Activated naive CD8-positive, alpha-beta T cell (primary cell): Measurements from ENCODE around the gene SPATA2L.
A peak's percentile ranks its signal among the peaks of the same experiment; 100 is the strongest.
"Not testable (repeated sequence)": the region's sequence is repeated elsewhere in the genome, so short reads cannot be mapped to it uniquely, and the experiment has no call there.

Experiments used
- H3K27ac Mint-ChIP-seq: one replicate; pipeline ENCODE4 v1.8.0; 2021; ENCODE audit warnings: mixed read lengths
- H3K27me3 Mint-ChIP-seq: one replicate; pipeline ENCODE4 v1.8.0; 2021; ENCODE audit warnings: mixed read lengths
- H3K36me3 Mint-ChIP-seq: one replicate; pipeline ENCODE4 v1.8.0; 2021; ENCODE audit warnings: mixed read lengths
- H3K4me1 Mint-ChIP-seq: one replicate; pipeline ENCODE4 v1.8.0; 2021; ENCODE audit warnings: low read depth, mixed read lengths
- H3K4me3 Mint-ChIP-seq: one replicate; pipeline ENCODE4 v1.8.0; 2021; ENCODE audit warnings: mild to moderate bottlenecking, mixed read lengths
- H3K9me3 Mint-ChIP-seq: one replicate; pipeline ENCODE4 v1.8.0; 2021; ENCODE audit warnings: low read depth, mixed read lengths

The SPATA2L gene

DNA sequence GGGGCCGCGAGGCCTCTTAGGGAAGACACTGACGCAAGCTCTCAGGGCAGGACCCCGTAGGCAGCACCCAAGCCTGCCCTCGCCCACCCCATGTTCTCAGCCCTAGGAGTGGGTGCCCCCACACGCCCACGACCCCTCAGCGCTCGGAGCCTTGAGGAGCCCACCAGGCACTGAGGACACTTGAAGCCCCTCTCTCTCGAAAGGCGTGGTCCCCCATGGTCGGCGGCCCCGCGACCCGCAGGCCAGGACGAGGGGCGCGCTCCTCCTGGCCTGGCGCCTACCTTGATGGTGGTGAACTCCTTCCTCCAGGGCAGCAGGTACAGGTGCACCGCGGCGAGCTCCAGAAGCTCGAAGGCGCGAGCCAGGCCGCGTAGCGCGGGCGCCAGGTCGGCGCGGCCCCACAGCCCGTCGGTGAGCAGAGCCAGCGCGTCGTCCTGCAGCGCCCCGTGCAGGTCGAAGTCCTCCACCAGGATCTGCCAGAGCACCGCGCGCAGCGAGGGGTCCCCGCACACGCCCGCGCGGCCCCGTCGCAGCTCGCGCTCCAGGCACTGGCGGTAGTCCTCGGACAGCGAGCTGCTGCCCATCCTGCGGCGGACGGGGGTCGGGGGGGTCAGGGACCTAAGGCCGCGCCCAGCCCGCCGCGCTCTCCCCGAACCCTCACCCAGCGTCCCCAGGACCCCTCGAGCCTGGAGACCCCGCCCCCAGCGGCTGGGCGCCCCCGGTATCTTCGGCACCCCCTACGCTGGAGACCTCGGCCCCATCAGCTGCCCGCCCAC is 668 bp downstream of the SPATA2L start:
- peaks cover 2% of the 10 kb centered on the region for H3K36me3 Mint-ChIP-seq
- H3K27me3 Mint-ChIP-seq, result no peaks in the 10 kb centered on the region
- peak overlapping the region; percentile 10 for H3K27ac Mint-ChIP-seq
- peak overlapping the region; percentile 77 for H3K4me3 Mint-ChIP-seq
- H3K9me3 Mint-ChIP-seq, result no peaks in the 10 kb centered on the region
- peaks cover 11% of the 10 kb centered on the region for H3K4me1 Mint-ChIP-seq

DNA sequence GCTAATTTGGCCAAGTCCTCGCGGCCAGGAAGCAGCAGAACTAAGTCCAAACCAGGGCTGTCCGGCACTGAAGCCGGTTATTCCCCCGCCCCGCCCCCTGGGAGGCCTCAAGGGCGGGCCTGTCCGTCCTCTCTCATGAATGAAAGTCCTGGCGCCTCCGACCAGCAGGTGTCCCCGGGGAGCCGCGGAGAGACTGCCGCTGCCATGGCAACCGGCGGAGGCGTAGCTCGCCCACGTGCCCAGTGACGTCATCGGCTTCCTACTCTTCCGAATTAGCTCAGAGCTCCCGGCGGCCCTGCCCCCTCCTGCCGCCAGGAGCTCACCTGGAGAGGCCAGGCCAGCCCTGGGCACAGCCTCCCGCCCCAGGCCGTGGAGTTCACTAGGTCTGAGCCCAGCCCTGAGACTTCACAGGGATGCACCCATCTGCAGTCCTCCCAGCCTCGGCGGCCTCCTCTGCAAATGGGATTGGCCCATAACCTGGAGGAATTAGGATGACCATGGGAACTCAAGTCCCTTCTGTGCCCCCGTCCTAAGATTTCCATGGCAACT is 1.3 kb downstream of the SPATA2L start:
- no peaks in the 10 kb centered on the region for H3K27me3 Mint-ChIP-seq
- H3K36me3 Mint-ChIP-seq, result peaks cover 2% of the 10 kb centered on the region
- H3K4me1 Mint-ChIP-seq, result peaks cover 10% of the 10 kb centered on the region
- peak overlapping the region; percentile 73 for H3K4me3 Mint-ChIP-seq
- peak overlapping the region; percentile 10 for H3K27ac Mint-ChIP-seq
- H3K9me3 Mint-ChIP-seq, result no peaks in the 10 kb centered on the region

DNA sequence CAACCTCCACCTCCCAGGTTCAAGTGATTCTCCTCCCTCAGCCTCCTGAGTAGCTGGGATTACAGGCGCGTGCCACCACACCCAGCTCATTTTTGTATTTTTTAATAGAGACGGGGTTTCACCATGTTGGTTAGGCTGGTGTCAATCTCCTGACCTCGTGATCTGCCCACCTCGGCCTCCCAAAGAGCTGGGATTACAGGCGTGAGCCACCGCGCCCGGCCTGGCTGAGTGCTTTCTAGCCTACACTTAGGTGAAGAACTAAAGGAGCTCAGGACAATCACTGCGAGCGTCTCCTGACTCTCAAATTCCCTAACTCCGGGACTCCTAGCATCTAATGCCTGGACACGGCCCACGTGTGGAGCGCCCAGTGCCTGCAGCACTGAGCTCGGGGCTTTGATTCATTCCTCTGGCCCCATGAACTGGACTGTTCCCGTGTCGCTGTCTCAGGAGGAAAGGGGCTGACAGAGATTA is 1.8 kb downstream of the SPATA2L start:
- not testable (repeated sequence) for H3K27ac Mint-ChIP-seq, H3K4me1 Mint-ChIP-seq, H3K9me3 Mint-ChIP-seq, H3K27me3 Mint-ChIP-seq, H3K36me3 Mint-ChIP-seq
- peak overlapping the region; percentile 6 for H3K4me3 Mint-ChIP-seq

DNA sequence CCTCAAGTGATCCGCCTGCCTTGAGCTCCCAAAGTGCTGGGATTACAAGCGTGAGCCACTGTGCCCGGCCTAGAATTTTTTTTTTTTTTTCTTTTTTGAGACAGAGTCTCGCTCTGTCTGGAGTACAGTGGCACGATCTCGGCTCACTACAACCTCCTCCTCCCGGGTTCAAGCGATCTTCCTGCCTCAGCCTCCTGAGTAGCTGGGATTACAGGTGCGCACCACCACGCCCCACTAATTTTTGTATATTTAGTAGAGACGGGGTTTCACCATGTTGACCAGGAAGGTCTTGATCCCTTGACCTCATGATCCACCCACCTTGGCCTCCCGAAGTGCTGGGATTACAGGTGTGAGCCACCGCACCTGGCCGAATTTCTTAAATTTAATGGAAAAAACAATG is 2.8 kb downstream of the SPATA2L start:
- H3K4me1 Mint-ChIP-seq, H3K9me3 Mint-ChIP-seq, H3K36me3 Mint-ChIP-seq, H3K4me3 Mint-ChIP-seq, H3K27ac Mint-ChIP-seq, H3K27me3 Mint-ChIP-seq: not testable (repeated sequence)

DNA sequence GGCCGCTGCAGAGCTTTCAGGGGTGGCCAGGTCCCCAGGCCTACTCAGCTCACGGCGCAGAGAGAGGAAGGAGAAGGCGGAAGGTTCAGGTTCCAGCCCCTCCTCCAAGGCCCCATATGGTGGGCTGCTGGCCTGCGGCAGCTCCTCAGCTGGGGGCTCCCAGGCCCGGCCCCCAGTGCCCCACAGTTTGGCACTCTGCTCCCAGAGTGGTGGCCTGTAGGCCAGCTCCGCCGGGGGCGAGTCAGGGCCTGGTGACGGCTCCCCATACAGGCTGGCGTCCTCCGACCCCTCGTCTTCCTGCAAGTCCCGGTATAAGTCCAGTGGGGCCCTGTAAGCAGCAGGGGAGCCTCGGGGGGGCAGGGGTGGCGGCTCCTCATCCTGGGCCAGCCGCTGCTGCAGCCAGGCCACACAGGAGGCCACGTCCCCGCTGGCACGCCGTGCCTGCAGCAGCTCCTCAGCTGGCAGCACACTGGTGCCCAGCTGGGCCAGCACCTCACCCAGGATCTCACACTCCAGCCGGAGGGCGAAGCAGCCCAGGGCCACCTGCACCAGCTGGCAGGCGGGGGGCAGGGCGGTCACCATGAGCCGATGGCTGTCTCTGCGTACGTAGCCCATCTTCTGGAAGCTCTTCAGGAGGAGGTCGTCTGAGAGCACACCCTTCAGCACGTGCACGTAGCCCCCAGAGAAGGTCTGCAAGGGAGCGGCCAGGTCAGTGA is 3.7 kb downstream of the SPATA2L start:
- no peak overlapping the region for H3K4me3 Mint-ChIP-seq
- no peaks in the 10 kb centered on the region for H3K27me3 Mint-ChIP-seq
- no peaks in the 10 kb centered on the region for H3K9me3 Mint-ChIP-seq
- peaks cover 10% of the 10 kb centered on the region for H3K4me1 Mint-ChIP-seq
- H3K36me3 Mint-ChIP-seq, result peaks cover 2% of the 10 kb centered on the region
- H3K27ac Mint-ChIP-seq, result no peak overlapping the region

DNA sequence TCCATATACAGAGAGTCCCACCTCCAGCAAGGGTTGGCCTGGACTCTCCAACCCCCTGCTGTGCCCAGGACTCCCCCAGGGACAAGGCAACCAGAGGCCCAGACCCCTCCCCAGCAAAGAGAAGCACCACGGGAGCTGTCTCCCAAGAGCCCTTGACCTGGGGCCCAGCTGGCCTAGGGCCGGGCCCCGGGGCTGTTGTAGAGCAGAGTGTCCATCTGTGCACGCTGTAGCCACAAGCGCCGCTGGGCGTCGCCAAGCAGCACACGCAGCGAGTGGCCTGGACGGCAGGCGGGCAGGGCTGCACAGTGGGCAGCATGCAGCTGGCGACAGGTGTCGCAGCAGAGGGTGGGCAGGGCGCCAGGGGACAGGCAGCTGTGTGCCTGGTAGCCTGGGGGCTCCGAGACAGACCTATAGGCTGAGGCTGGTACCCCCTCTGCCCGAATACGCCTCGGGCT is 4.3 kb downstream of the SPATA2L start:
- H3K4me1 Mint-ChIP-seq, result peaks cover 7% of the 10 kb centered on the region
- H3K27ac Mint-ChIP-seq, result no peak overlapping the region
- no peak overlapping the region for H3K4me3 Mint-ChIP-seq
- H3K36me3 Mint-ChIP-seq, result peaks cover 2% of the 10 kb centered on the region
- H3K9me3 Mint-ChIP-seq, result no peaks in the 10 kb centered on the region
- H3K27me3 Mint-ChIP-seq, result no peaks in the 10 kb centered on the region

DNA sequence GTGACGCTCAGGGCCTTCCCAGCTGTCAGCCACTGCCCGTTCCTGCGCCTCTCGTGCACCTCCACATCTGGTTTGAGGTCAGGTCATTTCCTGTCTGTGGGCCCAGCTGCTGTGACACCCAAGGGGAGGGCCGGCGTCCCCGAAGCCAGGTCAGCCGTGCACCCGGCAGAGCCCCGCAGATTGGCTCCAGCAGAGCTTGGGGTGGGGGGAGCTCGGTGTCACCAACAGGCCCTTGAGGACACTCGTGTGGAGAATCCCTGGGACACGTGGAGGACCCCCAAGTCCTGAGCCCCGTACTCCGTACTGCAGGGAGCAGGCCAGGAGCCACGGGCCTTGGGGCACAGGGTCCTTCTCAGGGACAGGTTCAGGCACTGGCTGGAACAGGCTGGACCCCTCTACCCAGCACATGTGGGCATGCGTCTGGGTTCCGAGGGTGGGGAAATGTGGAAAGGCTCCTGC is 4.8 kb downstream of the SPATA2L start:
- H3K27me3 Mint-ChIP-seq, result no peaks in the 10 kb centered on the region
- H3K27ac Mint-ChIP-seq, result no peak overlapping the region
- no peaks in the 10 kb centered on the region for H3K9me3 Mint-ChIP-seq
- H3K36me3 Mint-ChIP-seq, result peaks cover 2% of the 10 kb centered on the region
- H3K4me3 Mint-ChIP-seq, result no peak overlapping the region
- H3K4me1 Mint-ChIP-seq, result peaks cover 5% of the 10 kb centered on the region

DNA sequence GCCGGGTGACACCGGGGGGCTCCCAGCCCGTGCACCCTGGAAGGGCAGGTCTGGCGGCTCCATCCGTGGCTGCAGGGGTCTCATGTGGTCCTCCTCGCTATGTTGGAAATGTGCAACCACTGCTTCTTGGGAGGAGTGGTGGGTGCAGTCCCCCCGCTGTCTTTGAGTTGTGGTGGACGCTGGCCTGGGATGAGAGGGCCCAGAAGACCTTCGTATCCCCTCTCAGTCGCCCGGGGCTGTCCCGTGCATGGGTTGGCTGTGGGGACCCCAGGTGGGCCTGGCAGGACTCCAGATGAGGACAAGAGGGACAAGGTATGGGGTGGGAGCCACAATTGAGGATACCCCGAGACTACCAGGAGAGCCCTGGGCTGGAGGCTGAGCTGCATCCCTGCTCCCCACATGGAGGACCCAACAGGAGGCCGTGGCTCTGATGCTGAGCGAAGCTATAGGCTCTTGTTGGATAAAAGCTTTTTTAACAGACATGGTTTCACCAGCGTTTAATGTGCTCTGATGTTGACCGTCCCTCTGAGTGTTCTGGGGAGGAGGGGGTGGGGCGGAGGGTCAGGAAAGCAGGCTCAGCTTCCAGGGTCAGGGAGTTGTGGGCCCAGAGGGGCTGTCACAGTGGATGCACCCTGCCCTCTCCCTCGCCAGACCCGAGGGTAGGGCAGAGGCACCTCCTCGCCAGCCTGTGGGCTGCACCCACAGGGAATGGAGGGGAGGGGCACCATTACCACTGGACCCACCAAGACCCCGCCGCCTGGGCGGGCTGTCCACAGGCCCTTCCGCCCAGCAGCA is 5.4 kb downstream of the SPATA2L start:
- H3K36me3 Mint-ChIP-seq, result peaks cover 2% of the 10 kb centered on the region
- H3K9me3 Mint-ChIP-seq, result no peaks in the 10 kb centered on the region
- H3K4me1 Mint-ChIP-seq, result peaks cover 5% of the 10 kb centered on the region
- no peak overlapping the region for H3K4me3 Mint-ChIP-seq
- H3K27me3 Mint-ChIP-seq, result no peaks in the 10 kb centered on the region
- no peak overlapping the region for H3K27ac Mint-ChIP-seq

DNA sequence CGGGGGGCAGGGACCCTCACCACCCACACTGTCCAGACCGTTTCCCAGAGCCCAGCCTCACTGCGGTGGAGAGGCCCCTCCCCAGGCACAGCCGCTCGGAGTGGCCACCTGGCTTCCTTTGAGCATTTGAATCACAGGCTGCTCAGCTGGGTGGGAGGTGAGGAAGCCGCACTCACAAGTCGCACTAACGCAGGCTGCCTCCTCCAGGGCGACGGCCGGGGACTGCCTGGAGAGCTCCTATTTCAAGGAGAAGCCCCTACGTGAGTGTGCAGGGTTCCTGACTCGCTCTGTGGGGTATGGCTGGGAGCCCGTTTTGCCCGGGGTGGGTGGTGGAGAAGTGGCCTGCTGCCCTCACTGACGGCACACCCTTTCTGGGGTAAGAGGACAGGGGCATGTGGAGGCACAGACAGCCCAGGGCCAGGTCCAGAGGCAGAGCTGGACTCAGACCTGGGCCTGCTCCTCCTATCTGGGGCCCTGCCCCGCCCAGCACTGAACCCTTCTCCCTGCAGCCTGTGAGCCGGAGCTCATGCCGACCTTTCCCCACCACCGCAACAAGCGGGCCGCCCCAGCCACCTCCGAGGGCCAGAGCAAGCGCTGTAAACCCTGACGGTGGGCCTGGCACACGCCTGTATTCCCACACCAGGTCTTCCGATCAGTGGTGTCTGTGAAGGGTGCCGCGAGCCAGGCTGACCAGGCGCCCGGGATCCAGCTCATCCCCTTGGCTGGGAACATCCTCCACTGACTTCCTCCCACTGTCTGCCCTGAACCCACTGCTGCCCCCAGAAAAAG is 6.2 kb downstream of the SPATA2L start:
- Mint-ChIP-seq H3K9me3 (no peaks in the 10 kb centered on the region), H3K4me3 (no peak overlapping the region), H3K4me1 (peaks cover 5% of the 10 kb centered on the region), H3K36me3 (peaks cover 2% of the 10 kb centered on the region), H3K27me3 (no peaks in the 10 kb centered on the region), H3K27ac (no peak overlapping the region)

DNA sequence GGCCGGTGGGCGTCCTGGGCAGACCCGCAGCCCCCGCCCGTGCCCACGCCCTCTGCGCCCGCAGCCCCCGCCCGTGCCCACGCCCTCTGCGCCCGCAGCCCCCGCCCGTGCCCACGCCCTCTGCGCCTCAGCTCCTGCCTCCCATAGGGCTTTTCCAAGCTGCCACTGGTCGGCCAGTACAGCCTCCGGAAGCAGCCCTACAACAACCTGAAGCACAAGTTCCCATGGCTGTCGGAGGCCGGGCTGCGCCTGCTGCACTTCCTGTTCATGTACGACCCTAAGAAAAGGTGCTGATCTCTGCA is 6.8 kb downstream of the SPATA2L start:
- H3K9me3 Mint-ChIP-seq, H3K36me3 Mint-ChIP-seq, H3K27me3 Mint-ChIP-seq, H3K4me1 Mint-ChIP-seq, H3K27ac Mint-ChIP-seq, H3K4me3 Mint-ChIP-seq: not testable (repeated sequence)

DNA sequence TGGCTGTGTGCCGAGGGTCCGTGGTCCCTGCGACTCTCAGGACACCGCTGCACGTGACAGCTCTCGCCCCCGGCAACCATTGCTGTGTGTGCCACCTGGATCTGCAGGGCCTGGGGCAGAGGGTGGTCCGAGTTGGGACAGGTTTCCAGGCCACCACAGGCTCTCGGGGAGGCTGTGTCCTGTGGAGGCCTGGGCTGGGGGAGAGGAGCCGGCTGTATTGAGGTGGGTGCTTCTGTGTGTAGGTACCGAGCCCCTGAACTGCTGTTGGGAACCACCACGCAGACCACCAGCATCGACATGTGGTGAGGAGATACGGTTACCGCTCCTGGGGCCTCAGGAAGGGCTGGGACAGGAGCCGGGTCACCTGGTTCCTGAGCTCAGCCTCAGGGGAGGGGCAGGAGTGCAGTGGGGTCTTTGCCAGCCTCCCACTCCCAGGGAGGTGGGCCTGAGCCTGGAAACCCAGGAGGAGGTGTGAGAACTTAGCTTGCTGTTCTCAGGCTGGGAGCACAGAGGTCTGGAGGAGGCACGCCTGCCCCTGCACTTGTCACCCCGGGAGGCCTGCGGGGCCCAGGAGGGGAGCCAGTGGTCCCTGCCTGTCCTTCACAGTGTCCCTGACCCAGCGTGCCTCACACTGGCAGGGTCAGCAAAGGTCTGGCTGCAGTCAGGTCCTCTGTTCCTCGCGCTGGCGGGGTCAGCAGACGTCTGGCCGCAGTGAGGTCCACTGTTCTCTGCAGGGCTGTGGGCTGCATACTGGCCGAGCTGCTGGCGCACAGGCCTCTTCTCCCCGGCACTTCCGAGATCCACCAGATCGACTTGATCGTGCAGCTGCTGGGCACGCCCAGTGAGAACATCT is 7.3 kb downstream of the SPATA2L start:
- Mint-ChIP-seq H3K36me3 (peaks cover 2% of the 10 kb centered on the region), H3K9me3 (no peaks in the 10 kb centered on the region), H3K27me3 (no peaks in the 10 kb centered on the region)

DNA sequence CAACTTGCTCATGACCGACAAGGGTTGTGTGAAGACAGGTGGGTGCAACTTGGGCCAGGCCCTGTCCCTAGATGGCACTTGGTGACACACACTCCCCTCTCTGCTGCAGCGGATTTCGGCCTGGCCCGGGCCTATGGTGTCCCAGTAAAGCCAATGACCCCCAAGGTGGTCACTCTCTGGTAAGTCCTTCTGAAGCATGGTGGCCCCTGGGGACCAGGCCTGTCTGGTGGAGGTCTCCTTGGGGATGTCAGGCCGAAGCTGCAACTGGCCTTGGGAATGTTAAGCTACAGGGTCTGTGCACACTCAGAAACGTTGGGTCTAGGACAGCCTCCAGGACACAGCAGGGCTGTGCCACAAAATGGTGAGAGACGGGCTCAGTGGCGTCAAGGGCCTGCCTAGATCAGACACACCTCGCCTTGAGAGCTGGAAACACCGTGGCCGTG is 8.2 kb downstream of the SPATA2L start:
- Mint-ChIP-seq H3K27ac (no peak overlapping the region), H3K9me3 (no peaks in the 10 kb centered on the region), H3K4me3 (no peak overlapping the region), H3K4me1 (no peaks in the 10 kb centered on the region), H3K27me3 (no peaks in the 10 kb centered on the region), H3K36me3 (no peaks in the 10 kb centered on the region)

More for the DNA sequence above, 7.3 kb downstream of the SPATA2L start:
- Mint-ChIP-seq H3K27ac (no peak overlapping the region), H3K4me3 (no peak overlapping the region), H3K4me1 (peaks cover 2% of the 10 kb centered on the region)

DNA sequence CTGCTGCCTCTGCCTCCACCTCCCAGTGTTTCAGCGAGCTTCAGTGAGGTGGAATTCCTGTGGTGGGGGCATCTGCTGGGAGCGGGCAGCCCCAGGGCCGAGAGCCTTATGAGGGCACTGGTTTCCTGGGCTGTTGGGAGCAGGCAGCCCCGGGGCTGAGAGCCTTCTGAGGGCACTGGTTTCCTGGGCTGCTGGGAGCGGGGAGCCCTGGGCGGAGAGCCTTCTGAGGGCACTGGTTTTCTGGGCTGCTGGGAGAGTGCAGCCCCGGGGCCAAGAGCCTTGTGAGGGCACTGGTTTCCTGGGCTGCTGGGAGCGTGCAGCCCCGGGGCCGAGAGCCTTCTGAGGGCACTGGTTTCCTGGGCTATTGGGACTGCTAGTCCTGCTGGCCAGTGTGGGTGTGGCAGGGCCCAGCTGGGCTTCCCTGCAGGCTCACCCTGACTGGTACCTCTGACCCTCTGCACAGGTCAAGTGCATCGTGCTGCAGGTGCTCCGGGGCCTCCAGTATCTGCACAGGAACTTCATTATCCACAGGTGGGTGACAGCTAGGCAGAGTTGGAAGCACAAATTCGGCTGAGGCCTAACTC is 9.4 kb downstream of the SPATA2L start:
- Mint-ChIP-seq H3K4me1 (peaks cover 6% of the 10 kb centered on the region), H3K4me3 (no peak overlapping the region)

More for the DNA sequence above, 9.4 kb downstream of the SPATA2L start:
- Mint-ChIP-seq H3K36me3 (no peaks in the 10 kb centered on the region), H3K27ac (no peak overlapping the region), H3K27me3 (no peaks in the 10 kb centered on the region), H3K9me3 (no peaks in the 10 kb centered on the region)
